HEK293 (cell line): ENCODE data around the gene METAP1.

Source experiments
- PRDM1 ChIP-seq: fragments of 450-650 bp; formaldehyde crosslinking; IDR thresholded peaks from 2 replicates; pipeline ENCODE4; 2016; ENCODE audit warnings: missing biosample characterization, missing genetic modification characterization
- ZBTB48 ChIP-seq: fragments of 450-650 bp; formaldehyde crosslinking; IDR thresholded peaks from 2 replicates; pipeline ENCODE4 v1.5.1; 2016; ENCODE audit warnings: missing biosample characterization, missing genetic modification characterization
- ZNF510 ChIP-seq: fragments of 450-650 bp; formaldehyde crosslinking; IDR thresholded peaks from 2 replicates; pipeline ENCODE4 v1.5.1; 2018; ENCODE audit warnings: mild to moderate bottlenecking, missing genetic modification characterization, missing biosample characterization; ENCODE audit not compliant: insufficient replicate concordance
- ZNF555 ChIP-seq: fragments of 450-650 bp; formaldehyde crosslinking; conservative IDR thresholded peaks from 2 replicates; pipeline ENCODE4 v1.5.1; 2017; ENCODE audit warnings: missing biosample characterization, mild to moderate bottlenecking, missing genetic modification characterization, inconsistent platforms
- TF ChIP-seq, protein P1 (sequence below): fragments of 450-650 bp; formaldehyde crosslinking; IDR thresholded peaks from 2 replicates; pipeline ENCODE4 v1.5.1; 2016; ENCODE audit warnings: missing biosample characterization, missing genetic modification characterization
- TF ChIP-seq, protein P2 (sequence below): fragments of 450-650 bp; formaldehyde crosslinking; IDR thresholded peaks from 2 replicates; pipeline ENCODE4 v1.5.1; 2016; ENCODE audit warnings: missing biosample characterization, missing genetic modification characterization
- TF ChIP-seq, protein P3 (sequence below): fragments of 450-650 bp; formaldehyde crosslinking; IDR thresholded peaks from 2 replicates; pipeline ENCODE4 v1.5.1; 2016; ENCODE audit warnings: missing biosample characterization, missing genetic modification characterization
- TF ChIP-seq, protein P4 (sequence below): fragments of 450-650 bp; formaldehyde crosslinking; IDR thresholded peaks from 2 replicates; pipeline ENCODE4 v1.5.1; 2016; ENCODE audit warnings: missing biosample characterization, missing genetic modification characterization, low read depth

DNA sequence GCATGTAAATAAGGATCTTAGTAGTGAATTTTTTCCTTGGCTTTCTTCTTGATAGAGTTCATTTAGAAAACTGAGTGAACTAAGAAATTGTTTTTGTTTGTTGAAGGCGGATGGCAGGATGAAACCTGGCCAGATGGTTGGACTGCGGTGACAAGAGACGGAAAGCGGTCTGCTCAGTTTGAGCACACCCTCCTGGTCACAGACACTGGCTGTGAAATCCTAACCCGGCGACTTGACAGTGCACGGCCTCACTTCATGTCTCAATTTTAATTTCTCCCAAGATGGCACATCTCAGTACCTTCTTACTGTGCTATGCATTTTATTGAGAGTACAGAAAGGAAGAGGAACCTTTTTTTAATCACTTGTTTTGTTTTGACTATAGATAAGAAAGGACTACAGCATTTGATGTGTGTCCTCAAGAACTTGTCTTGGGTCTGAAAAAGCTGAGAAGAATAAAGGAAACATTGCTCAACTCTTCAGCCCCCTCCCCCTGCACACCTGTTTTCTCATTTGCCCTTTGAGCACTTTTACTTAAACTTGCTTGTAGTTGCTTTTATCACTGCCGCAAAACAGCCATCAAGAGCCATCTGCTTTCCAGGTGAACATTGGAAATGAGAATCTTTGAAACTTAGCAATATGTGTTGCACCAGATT lies 65.7 kb downstream of the METAP1 start:
- TF ChIP-seq, protein P1, sequence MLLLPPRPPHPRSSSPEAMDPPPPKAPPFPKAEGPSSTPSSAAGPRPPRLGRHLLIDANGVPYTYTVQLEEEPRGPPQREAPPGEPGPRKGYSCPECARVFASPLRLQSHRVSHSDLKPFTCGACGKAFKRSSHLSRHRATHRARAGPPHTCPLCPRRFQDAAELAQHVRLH (tag by site-specific recombination): no peak
- no peak for TF ChIP-seq ZBTB48
- TF ChIP-seq PRDM1 (tag by site-specific recombination): no peak
- TF ChIP-seq, protein P2, sequence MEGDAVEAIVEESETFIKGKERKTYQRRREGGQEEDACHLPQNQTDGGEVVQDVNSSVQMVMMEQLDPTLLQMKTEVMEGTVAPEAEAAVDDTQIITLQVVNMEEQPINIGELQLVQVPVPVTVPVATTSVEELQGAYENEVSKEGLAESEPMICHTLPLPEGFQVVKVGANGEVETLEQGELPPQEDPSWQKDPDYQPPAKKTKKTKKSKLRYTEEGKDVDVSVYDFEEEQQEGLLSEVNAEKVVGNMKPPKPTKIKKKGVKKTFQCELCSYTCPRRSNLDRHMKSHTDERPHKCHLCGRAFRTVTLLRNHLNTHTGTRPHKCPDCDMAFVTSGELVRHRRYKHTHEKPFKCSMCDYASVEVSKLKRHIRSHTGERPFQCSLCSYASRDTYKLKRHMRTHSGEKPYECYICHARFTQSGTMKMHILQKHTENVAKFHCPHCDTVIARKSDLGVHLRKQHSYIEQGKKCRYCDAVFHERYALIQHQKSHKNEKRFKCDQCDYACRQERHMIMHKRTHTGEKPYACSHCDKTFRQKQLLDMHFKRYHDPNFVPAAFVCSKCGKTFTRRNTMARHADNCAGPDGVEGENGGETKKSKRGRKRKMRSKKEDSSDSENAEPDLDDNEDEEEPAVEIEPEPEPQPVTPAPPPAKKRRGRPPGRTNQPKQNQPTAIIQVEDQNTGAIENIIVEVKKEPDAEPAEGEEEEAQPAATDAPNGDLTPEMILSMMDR: no peak
- TF ChIP-seq, protein P3, sequence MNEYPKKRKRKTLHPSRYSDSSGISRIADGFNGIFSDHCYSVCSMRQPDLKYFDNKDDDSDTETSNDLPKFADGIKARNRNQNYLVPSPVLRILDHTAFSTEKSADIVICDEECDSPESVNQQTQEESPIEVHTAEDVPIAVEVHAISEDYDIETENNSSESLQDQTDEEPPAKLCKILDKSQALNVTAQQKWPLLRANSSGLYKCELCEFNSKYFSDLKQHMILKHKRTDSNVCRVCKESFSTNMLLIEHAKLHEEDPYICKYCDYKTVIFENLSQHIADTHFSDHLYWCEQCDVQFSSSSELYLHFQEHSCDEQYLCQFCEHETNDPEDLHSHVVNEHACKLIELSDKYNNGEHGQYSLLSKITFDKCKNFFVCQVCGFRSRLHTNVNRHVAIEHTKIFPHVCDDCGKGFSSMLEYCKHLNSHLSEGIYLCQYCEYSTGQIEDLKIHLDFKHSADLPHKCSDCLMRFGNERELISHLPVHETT (tag by site-specific recombination): no peak
- no peak for TF ChIP-seq ZNF555 (tag by site-specific recombination)
- TF ChIP-seq, protein P4, sequence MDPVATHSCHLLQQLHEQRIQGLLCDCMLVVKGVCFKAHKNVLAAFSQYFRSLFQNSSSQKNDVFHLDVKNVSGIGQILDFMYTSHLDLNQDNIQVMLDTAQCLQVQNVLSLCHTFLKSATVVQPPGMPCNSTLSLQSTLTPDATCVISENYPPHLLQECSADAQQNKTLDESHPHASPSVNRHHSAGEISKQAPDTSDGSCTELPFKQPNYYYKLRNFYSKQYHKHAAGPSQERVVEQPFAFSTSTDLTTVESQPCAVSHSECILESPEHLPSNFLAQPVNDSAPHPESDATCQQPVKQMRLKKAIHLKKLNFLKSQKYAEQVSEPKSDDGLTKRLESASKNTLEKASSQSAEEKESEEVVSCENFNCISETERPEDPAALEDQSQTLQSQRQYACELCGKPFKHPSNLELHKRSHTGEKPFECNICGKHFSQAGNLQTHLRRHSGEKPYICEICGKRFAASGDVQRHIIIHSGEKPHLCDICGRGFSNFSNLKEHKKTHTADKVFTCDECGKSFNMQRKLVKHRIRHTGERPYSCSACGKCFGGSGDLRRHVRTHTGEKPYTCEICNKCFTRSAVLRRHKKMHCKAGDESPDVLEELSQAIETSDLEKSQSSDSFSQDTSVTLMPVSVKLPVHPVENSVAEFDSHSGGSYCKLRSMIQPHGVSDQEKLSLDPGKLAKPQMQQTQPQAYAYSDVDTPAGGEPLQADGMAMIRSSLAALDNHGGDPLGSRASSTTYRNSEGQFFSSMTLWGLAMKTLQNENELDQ (tag by site-specific recombination): no peak
- TF ChIP-seq ZNF510 (tag by site-specific recombination): no peak
